Stimulated activated CD4-positive, alpha-beta T cell treated with anti-CD3 and anti-CD28 coated beads, Interleukin-4, amount 100 ng/mL, for 48 hours (primary cell): ENCODE data around the gene MCF2L.

Experiments
- DNase-seq, 2 donors: peaks; one replicate each; pipeline ENCODE4 v3.0.0-alpha.2; 2020; ENCODE audit warnings: low read depth in 2 of 2

Gene MCF2L

DNA sequence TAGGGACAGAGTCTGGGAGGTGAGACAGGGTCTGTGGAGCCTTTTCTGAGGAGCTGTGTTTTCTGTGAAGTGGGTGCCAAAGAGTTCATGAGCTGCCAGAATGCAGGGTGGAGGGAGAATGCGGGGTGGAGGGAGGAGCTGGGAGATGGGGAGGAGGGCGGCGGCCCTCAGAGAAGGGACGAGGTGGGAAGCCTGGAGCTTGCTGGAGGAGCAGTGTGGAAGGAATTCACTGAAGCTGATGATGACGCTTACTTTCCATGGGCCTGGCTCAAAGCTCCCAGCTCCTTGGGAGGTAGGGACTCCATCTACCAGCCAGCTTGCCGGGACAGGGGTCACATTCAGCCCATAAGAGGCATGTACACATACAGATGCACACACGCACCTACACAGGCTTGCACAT, 62.5 kb downstream of the MCF2L start:
- no peak for DNase-seq

DNA sequence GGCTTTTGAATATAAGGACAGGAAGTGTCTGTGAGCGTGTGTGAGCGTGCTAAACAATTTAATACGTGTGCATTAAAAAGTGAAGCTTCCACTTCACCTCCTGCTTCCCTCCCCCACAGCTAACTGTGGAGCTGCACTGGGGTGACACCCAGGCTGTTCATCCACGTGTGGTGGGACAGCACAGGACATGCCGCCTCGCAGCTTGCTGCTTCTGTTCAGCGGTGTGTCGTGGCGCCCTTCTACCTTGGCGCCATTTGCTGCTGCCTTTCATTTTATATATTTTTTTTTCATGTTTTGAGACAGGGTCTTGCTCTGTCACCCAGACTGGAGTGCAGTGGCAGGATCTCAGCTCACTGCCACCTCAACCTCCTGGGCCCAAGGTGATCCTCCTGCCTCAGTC, 63.3 kb downstream of the MCF2L start:
- no peak for DNase-seq

DNA sequence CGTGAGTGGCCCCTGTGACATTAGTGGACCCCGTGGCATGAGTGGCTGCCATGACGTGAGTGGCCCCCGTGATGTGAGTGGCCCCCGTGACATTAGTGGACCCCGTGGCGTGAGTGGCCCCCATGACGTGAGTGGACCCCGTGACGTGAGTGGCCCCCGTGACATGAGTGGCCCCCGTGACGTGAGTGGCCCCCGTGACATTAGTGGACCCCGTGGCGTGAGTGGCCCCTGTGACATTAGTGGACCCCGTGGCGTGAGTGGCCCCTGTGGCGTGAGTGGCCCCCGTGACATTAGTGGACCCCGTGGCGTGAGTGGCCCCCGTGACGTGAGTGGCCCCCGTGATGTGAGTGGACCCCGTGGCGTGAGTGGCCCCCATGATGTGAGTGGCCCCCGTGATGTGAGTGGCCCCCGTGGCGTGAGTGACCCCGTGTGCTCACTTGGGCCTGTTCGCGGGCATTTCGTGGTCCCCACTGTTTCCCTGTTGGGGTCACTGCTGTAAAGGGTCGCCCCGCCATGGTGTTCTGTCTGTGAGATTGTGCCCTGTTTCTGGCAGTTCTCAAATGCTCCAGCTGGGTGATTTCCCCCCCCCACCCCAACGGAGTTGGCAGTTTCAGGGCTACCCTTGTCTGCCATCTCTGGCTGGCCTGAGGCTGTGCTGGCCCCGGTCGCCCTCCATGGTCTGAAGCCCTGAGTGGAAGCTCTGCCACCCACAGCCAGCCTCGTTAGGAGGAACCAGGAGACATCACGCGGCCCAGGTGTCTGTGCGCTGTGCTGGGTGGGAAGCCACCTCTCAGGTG, 64.2 kb downstream of the MCF2L start:
- no peak for DNase-seq

DNA sequence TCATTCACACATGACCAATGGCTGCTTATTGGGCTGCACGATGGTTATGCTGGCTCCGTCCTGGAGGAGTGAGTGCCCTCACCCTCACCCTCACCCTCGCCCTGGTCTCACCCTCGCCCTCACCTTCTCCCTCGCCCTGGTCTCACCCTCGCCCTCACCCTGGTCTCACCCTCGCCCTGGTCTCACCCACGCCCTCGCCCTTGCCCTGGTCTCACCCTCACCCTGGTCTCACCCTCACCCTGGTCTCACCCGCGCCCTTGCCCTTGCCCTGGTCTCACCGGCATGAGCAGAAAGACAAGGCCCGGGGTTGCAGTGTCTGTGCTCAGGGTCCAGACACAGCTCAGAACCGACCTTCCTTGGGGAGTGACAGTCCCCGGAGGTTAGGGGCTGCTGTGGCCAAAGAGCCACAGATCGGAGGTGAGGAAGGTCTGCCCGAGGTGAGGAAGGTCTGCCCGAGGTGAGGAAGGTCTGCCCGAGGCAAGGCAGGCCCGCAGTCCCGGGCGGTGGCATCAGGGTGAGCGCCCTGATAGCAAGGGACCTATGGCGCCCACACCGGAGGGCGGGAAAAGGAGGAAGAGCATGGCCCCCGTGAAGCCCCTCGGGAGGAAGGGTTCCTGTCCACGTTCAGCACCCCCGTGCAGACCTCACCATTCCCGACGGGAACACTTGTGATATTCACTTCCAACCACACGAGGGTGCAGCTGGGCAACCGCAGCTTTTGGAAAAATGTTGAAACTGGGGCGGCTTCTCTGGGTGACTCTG, 65.6 kb downstream of the MCF2L start:
- DNase-seq, result no peak

DNA sequence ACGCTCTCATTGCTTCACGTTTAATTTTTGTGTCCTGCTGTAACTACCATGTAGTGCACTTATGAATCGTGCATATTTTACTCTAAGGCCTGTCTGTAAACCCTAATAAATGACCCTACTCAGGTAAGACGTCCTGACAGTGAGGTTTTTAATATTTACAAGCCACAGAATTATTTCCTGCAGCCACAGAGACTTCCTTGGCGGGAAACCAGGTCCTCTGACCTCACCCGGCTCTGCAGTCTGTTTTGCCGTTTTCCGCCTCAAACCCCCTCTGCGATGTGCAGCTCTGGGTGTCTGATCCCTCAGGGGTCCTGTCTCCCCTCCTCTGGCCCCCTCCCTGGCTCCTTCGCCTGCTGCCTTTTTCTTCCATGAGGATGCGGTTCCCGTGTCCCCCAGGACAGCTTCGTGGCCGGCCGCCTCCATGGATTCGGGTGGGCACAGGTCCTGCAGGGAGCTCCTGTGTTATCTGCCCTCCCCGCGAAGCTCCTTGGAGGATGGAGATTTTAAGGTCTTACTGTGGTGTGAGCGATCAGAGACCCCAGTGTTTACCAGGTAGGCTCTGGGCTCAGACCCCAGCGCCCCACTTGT, 66.3 kb downstream of the MCF2L start:
- no peak for DNase-seq

DNA sequence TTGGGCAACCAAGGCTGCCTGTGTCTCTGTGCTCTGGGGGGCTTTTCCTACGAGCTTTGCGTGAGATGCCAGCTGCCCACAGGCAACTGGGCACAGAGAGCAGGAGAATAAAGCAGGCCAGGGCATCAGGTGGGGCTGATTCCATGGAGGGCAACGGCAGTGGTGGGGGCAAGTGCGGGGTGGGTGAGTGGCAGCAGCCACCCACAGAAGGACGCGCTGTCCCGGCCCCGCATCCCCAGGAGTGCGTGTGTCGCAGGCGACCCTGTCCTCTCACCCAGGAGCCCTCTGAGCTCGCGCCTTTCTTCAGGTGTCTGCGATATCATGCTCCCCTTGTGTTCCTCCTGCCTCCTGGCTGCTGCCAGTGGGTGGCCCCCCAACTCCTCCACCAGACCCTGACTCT, 67.4 kb downstream of the MCF2L start:
- DNase-seq, result no peak

DNA sequence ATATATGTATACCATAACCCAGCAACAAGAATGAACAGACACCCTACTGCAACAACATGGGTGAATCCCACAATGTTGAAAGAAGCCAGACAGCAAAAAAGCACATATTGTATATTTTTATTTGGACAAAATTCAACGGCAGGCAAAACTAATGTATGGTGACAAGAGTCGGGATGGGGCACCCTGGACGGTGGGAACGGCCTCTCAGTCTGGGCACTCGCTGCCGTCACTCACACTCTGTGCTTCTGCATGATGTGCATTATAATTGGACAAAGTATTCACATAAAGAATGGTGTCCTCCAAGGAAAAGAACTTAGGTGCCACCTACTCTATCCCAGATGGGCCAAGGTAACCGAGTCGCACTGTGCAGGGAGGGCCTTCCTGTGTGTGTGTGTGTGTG, 71.0 kb downstream of the MCF2L start:
- no peak for DNase-seq

DNA sequence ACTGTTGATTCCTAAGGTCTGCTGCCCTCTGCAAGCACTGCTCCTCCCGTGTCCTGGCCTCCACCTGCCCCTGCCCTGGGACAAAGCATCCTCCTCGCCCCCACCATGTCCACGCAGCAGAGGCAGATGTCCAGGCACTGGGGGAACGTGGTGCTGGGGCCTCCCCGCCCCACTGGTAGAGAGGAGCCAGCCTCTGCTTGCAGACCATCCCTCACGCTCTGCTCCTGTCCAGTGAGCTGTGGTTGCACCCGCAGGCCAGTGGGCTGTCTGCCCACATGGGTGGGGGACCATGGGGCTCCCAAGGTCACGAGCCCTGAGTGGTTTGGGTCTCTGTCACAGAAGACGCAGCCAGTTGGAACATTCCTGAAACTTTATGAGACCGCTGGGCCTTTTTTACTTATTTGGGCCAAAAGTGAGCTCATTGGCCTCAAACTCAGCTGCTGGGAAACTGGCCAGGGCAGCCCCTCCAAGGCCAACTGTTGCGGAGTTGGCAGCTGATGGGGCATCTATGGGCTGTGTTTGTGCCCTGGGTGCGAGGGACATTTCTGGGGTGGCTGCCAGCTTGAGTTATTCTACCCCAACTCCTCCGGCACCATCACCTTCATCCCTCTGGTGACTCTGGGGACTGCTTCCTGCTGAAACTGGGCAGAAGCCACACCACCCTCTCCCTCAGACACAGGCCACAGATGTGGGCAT, 71.7 kb downstream of the MCF2L start:
- no peak for DNase-seq

DNA sequence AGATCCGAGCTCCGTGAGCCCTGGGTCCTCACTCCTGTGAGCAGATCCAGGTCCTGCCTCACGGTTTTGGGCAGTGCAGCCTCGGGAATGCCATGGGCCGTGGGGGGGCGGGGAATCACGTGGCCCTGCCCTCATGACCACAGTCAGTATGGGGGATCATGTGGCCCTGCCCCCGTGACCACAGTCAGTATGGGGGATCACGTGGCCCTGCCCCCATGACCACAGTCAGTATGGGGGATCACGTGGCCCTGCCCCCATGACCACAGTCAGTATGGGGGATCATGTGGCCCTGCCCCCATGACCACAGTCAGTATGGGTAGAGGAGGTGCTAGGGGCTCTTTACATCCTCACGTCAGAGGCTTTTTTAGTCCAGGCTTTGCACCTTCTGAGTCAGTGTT, 72.3 kb downstream of the MCF2L start:
- no peak for DNase-seq

DNA sequence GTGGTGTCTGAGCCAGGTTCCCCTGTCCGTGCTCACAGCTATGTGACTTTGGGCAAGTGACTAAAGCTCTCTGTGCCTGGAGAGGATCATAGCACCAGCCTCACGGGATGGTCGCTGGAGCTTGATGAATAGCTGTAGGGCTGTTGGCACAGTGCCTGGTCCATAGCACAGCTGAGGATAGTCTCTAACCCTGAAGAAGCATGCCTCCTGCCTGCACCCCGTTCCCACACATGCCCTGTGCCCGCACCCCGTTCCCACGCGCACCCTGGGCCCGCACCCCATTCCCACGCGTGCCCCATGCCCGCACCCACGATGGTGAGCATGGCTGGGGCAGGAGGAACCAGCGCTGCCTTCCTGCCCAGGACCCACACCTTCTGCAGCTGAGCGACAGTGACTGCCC, 72.9 kb downstream of the MCF2L start:
- no peak for DNase-seq

DNA sequence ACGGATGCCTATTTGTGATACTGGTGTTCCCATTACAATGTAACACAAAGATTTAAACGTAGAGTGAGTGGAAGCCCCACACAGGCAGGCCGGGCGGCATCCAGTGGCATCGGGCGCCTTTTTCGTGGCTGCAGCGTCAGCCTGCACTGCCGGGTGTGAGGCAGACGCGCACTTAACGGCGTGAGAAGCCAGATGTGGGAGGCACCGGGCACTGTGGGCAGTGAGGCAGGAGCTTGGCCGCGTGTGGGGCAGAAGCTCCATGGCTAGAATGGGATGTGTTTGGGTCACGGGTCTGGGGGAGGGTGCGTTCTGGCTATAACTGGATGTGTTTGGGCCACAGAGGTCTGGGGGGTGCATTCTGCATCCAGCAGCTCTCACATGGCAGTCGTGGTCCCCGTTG, 73.4 kb downstream of the MCF2L start:
- DNase-seq, result no peak

DNA sequence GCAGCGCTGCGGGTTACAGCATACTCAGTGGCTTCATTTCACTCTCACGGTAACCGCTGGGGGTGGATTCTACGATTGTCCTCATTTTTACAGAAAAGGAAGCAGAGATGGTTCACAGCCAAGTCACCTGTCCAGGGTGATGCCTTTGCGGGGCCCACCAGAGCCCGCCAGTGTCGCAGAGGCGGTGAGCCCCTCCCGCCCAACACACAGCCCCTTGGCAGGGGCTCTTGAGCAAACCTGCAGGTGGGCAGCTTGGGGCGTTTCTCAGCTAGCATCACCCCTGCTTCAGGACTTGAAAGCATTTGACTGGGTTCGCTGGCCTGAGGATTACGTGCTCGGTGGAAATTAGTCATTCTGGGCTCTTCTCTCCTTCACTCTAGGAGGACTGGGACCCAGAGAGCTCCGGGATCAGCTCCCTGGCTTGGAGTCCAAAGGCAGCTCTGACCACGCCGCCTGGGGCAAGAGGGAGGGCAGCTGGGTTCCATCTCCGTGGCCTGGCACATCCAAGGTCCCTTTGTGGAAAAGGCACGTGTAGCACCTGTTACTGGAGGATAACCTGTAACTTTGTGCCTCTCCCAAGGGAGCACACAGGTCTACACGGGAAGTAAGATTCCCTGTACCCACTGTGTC, 74.1 kb downstream of the MCF2L start:
- DNase-seq, result no peak

DNA sequence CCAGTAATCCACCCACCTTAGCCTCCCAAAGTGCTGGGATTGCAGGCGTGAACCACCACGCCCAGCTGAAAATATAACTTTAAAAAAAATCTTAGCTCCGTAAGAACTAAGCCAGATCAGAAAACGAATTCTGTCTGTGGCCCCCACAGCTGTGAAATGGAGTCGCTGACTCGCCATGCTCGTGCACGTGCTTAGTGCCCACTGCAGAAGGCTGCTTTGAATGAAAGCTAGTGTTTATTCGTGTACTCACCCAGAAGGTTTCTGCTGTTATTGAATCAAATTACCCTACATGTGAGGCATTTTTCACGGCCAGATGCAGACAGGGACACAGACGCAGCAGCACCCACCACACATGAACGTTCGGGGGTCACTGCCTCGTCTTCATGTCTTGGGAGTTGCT, 74.9 kb downstream of the MCF2L start:
- DNase-seq, result no peak

DNA sequence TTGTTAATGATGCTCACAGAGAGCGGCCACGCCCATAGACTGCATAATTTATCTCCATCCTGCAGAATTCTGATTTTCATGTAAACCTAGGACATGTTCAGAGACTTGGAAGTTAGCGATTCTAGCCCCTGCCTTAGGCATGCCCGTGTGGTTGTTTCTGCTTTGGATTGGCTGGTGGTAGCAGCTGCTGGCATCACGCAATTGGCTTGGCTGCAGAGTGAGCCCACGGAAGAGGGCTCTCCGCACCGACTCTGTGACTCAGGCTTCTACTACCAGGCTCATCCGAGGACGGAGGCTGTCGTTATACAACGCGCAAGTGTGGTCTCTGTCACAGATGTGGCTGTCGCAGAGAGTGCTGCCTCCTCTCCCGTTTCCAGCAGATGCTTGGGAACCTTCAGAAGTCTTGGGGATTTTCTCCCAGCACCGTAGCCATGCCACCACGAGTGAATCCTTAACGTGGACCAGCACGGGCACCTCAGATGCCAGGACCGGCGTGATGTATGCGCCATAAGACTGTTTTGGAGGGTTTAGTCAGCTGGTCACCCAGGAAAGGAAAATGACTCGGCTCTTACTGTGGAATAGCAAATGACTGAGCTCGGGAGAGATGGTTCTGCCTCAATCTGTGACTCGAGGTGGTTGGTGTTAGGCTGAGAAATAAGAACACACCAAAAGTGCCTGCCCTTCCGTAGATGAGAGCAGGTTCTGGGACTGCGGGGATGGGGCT, 75.5 kb downstream of the MCF2L start:
- DNase-seq, result no peak

DNA sequence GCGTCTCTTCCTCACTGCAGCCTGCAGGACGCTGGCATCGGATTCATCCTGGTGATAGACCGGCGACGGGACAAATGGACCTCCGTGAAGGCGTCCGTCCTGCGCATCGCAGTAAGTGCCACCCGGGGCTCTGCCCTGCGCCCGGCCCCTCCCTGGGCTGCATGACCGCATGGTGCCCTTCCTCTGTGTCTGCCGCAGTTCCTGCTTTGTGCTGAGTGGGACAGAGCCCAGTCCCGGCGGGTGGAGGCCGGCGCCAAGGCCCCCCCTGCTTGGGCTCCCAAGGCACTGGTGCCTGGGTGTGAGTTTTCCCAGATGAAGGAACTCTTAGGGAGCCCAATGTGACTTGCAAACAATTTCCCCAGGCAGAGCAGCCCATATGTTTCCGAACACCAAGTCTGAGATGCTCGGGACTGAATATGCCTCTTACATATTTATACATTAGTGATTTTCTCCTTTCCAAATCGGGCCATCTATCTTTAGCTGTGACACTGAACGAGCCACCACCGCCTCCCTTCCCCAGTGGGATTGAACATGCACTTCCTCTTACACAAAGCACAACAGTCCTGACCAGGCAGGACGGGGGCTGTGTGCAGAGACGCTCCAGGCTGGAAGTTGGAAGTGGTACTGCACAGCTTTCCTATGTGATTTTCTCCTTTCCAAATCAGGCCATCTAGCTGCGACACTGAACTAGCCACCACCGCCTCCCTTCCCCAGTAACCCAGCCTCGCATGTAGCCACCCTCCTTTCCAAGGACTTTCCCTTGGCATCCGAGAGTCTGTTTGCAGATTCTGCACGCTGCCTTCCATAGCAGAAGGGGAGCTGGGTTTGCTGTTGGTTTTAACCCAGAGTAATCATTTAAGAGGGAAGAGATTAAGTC, 76.5 kb downstream of the MCF2L start:
- no peak for DNase-seq

DNA sequence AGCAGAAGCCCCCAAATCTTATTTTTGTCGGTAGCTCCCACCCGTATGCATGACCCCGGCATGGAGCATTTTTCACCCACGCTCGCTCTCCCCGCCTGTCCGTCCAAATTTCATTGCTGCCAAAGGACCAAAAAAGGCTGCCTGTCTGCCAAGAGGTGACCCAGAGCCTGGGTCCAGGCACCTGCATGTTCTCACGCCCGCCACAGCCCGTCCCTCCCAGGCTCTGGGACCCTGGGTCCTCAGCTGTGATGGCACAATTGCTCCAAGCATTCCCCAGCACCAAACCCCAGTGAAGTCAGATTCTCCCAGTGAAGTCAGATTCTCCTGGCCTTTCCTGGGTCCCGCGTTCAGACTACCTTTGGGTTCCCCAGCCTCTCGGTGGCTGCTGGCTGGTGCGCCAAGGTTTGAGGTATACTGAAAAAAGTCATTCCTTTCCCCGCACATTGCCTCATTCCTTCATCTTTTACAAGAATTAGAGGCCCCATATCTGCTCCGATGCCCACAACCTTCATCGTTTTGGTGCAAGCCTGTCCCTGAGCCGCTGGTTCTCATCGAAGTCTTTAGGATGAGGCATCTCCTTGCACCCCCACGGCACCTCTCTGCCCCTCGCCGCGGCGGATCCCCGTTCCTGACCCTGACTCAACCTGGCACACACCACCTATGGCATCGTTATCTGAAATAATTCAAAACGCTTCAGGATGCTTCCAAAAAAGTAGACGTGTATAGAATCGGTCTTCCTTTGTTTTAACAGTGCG, 77.3 kb downstream of the MCF2L start:
- no peak for DNase-seq

DNA sequence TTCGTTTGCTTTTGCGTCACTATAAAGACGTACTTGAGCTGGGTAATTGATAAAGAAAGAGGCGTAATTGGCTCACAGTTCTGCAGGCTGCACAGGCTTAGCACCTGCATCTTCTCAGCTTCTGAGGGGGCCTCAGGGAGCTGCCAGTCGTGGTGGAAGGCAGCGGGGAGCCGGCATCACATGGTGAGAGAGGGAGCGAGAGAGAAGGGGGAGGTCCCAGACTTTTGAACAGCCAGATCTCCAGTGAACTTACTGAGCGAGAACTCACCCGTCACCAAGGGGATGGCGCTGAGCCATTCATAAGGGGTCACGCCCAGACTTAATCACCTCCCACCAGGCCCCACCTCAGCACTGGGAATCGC, 77.8 kb downstream of the MCF2L start:
- DNase-seq, result no peak

DNA sequence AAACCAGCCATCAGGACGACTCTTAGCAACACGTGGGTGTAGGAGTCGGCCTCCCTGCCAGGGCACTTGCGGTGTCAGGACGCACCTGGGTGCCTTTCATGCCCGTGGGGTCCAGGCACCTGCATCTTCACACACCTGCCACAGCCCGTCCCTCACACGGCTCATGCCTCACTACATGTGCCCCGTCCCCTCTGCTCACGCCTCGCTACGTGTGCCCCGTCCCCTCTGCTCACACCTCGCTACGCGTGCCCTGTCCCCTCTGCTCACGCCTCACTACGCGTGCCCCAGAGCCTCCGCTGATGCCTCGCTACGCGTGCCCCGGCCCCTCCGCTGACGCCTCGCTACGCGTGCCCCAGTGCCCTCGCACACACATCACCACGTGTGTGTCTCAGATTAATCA, 78.6 kb downstream of the MCF2L start:
- no peak for DNase-seq

DNA sequence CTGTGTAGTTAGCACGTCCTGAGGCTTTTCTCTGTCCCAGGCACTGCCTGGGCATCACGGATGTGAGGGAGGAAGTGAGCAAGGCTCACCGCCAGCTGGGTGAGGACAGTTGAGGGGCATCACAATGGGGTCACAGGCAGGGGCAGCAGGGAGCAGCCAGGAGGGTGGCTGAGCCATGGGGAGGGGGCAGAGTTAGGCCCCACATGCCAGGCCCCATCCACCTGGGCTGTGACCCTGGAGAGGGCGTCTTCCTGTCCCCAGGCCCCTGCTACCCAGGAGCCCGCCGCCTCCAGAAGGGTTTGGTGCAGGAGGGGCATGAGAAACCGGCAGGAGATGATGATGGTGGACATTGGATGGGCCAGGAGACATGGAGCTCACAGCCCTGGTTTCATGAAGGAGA, 79.8 kb downstream of the MCF2L start:
- DNase-seq, result no peak

DNA sequence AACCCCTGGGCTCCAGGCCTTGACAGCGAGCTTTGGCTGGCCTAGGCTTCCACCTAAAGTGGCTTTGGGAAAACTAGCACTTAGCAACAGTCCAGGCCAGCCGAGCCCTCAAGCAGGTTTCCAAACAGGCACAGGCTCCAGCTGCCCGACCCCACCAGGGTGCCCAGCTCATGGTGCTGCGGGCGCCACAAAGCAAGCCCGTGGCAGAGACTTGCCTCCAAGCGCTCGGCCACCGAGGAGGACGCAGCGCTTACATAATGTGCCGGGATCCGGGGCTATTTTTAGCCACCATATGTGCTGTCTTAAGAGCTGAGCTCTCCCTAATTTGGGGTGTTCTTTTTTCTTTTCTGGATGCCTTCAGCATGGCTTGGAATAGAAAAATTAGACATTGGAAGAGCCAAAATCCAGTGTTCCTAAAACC, 80.5 kb downstream of the MCF2L start:
- no peak for DNase-seq
